Measurements from ENCODE around the gene DOCK10. TPM values are rescaled to one million over a fixed set of nuclear protein-coding genes. Genes with fewer than 3 reads are reported as not detected.
A peak's percentile ranks its signal among the peaks of the same experiment; 100 is the strongest.
"Not testable (repeated sequence)": the region's sequence is repeated elsewhere in the genome, so short reads cannot be mapped to it uniquely, and the experiment has no call there.

The DOCK10 gene
- polyA plus RNA-seq, 12 donors: 13.4 to 35.6 (median 18.2) TPM; not detected in 1

DNA sequence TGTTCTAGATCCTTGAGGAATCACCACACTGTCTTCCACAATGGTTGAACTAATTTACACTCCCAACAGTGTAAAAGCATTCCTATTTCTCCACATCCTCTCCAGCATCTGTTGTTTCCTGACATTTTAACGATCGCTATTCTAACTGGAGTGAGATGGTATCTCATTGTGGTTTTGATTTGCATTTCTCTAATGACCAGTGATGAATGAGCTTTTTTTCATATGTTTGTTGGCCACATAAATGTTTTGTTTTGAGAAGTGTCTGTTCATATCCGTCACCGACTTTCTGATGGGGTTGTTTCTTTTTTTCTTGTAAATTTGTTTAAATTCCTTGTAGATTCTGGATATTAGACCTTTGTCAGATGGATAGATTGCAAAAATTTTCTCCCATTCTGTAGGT, 5.2 kb upstream of the DOCK10 start:
- not testable (repeated sequence) for DNase-seq

DNA sequence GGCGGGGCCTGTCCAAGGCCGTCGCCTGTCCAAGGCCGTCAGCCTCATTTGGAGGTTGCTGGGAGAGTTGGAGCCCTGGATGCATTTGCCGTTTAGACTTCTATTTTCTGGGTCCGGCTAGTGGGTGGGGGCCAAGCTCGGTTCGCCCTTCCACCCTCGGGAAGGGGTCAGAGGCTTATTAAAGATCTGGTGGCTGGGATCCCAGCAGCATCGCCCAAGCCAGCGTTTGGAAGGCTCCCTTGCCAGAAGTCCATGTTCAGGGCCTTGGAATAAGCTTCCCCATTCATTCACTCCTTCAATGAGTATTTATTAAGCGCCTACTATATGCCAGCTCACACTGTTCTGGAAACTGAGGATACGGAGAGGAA, 516 bp upstream of the DOCK10 start:
- DNase-seq: peak; percentile 20

DNA sequence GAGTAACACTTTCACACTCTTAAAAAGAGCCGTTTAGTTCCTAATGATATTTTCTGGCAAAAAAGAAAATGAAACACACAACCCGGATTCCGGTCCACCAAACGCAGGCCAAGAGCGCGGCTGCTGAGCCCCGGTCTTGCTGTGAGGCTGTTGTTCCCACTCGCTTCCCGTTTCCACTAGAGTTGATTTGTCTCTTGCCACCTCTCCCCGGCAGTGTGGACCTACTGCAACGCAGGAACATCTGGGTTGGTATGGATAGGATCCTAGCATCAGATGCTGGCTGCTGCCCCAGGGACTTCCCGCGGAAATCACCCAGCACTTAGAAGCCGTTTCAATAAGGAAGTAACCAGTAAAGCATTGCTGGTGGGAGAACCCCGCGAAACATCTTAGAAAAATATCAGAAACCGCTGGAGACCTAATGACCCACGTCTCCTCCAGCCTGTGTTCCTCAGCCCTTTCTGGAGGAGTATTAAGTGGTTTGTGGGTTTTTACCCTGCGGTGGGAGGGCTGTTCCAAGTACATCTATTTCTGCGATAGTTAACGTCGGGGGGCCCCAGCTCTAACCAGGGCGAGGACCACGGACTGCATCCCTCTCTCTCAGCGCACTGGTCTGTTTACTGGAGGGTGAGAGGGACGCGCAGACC, 939 bp downstream of the DOCK10 start:
- DNase-seq: peak; percentile 58

DNA sequence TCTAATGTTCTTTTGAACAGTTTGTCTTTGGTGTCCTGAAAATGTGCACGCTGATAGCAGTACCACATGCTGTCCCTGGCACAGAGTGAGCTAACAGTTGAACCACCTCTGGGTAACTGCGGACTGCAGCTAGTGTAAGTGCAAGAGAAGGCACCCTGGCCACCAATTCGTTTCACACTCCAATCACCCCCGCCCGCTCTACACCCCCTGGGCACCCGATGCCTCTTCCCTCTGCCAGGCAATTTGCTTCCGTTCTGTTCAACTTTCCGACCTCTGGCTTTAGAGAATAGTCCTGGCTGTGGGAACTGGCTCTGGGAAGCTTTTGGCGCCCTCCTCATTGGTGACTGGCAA, 1.4 kb downstream of the DOCK10 start:
- DNase-seq: no peak

DNA sequence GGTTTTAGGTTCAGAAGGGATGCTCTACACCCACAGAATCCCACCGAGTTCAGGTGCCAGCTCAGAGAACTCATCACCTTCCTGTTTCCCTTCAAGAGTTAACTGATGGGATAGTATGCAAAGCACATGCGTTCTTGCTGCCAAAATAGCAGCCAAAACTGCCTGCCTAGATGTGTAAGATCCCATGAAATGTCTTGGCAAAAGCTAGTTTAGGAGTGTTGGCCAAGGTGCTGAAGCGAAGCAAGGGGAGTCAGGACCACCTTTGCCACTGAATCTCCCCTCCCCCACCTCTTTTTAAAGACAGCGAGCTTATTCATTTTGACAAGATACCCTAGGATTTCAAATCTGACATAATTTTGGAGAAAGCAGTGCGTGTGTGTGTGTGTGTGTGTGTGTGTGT, 2.1 kb downstream of the DOCK10 start:
- DNase-seq: no peak

DNA sequence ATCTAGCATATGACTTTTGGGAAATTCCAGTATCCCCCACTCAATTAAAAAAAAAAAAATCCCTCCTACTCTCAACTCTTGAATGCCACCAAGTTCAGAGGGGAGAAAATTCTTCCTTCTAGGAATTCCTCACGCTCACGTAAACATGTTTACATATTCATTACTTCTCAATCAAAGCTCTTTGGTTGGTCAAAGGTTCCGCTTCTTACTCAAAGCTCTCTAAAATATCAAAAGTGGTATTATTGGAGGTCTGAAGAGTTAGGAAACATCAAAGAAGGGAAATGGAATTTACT, 4.1 kb downstream of the DOCK10 start:
- DNase-seq: no peak

DNA sequence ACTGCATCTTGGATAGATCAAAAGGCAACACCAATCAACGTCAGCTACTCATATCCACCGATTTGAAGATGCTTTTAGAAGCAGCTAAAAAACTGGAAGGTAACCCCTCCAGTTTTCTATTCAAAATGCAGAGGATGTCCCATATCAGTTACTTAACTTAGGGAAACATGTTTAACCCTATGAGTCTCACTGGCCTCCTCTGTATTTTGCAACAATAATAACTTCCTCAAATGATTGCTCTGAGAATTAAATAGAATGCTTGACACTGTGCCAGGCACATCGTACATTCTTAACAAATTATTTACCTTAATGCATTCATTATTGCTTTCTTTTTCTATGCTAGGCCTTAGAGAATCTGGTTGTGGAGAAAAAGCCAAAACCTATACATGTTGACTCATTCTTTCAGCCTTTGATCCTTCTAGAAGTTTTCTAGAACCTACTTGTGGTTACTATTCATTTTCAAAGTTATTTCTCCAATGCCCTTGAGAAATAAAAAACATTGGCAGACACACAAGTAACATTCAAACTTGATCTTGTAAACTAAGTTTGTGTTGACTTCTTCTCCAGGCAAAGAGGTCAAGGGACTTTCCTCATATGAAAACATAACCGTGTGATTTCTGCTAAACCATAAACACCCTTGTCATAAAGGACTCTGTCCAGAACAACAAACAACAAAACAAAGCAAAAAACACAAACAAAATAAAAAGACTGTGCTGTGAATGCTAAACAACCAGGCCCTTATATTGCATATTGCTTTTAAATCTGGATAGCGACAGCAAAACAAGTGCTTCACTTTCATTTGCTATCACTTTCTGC, 4.6 kb downstream of the DOCK10 start:
- DNase-seq: no peak

DNA sequence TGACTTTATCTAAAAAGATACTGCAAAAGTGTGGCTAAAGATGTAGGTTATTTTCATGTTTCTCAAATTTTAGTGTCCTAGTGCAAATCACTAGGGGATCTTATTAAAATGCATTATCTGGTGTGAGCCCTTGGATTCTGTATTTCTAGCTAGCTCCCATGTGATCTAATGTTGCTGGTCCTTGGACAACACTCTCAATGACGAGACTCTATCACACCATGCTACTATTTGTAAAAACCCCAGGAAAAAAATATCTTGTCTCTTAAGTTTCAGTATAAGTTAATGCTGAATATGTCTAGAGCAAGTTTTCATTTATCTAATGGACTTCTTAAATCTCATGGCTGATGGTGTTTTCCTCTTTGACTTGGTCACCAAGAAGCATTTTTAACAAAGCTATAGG, 5.8 kb downstream of the DOCK10 start:
- DNase-seq: no peak

DNA sequence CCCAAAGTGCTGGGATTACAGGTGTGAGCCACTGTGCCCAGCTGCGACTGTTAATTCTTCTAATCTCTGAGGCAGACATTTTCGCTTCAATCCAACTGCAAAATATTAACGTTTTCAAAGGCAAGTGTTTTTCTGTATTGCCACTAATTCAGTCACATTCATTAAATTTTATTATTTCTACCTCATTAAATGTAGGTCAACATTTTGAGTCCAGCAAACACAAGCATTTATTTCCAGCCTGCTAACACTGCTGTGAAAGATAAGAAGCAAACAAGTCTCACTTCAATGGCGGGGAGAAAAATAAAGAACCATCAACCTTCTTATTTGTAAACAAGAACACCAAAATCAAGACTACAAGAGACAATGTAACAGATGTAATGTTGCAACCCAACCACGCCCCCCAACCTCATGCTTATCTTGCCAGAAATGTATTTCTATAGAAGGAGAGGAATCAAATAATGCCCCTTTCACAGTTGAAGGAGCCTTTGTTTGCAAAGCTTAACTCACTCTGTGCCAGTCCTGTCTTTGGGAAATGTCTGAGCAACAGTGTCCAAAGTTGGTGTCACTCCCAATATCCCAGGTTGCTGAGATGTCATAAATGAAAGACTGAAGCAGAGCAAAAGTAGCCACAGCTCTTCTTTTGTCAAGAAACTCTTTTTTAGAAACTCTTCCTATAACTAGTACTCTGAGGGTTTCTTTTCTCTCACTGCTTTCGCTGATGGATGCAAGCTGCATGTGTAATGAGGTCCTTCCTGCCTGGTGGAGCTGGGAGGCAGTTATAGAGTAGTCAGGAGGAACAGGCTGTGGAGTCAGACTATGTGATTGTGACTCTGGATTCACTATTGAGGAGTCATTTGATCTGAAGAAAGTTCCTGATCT, 8.6 kb downstream of the DOCK10 start:
- DNase-seq: no peak

DNA sequence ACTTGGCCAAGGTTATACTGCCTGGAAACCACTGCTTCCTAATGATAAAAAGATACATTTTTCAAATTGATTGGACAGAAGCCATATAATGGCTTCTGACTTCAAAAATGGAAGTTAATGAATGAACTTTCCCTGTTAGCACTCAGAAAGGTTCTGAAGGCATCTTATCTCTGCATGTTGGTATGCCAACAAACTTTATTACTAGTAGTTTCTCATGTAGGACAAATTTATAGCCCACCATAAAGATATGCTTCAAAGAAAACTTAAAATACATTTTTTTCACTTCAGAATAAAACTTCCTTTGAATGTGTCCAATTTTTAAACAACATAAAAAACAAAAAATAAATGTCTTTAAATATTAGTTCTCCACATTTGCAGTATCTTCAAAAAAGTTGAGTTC, 10.0 kb downstream of the DOCK10 start:
- DNase-seq: no peak

DNA sequence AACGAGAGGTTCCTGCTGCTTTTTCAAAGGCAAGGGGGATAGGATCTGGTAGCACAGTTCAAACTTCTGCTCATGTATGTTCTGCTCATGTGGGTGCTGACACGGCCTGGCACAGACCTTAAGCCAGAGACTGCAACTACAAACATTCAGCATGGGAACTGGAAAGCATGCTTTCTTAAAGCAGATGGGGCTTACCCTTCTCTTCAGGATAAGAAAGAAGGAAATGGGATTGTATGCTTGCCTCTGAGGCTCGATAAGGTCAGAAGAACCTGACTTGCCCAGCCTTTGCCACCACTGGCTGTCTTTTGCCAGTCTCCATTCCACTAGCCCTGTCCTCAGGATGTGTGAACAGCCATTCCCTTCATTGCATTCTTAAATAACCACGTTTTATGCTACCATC, 10.7 kb downstream of the DOCK10 start:
- DNase-seq: no peak

DNA sequence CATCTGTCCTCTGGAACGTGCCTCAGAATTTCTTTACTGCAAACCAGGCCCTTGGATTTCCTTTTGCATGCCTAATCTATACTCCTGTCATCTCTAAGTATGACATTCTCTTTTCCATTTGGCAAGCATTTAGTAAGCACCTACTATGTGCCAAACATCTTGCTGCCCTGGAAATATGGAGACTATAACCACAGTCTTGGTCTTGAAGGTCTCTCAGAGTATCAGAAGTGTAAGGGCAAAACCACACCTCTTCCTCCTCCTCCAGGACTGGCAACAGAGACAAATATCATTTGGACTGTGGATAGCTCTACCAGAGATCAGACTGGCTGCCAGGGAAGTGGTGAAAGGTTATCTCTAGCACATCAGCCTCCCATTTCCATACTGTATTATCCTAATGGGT, 11.4 kb downstream of the DOCK10 start:
- DNase-seq: no peak

DNA sequence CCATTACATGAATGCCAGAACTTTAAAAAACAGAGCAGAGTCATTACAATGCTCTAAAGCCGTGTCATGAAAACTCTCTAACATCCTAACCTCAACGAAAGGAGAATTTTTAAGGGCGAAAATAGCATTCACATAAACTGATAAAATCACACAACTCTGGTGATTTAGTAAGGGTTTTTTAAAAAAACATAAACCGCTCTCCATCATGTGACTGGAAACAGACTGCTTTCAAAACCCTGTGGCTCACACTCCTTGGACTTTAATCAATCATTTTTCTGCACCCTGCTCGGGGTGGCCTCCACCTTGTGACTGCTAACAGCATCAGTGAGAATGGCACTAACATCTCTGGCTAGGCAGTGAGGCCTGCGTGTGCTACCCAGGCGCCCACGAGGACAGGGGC, 12.1 kb downstream of the DOCK10 start:
- no peak for DNase-seq

DNA sequence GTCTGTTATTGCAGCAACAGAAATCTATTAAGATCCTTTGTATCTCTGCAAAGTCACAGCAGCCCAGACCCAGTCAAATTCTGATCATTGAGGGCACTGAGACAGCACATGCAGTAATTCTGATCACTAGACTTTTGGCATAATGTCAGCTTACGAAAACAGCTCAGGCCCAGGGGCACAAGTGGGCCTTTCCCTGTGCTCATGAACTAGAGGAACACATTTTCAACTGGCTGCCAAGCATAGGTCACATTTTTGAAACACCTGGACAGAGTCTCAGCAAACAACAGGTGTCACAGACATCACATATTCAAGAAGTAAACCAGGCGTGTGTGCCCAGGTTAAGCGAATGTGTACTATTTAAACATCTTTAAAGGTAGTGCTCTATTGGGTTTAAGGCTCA, 13.7 kb downstream of the DOCK10 start:
- no peak for DNase-seq

DNA sequence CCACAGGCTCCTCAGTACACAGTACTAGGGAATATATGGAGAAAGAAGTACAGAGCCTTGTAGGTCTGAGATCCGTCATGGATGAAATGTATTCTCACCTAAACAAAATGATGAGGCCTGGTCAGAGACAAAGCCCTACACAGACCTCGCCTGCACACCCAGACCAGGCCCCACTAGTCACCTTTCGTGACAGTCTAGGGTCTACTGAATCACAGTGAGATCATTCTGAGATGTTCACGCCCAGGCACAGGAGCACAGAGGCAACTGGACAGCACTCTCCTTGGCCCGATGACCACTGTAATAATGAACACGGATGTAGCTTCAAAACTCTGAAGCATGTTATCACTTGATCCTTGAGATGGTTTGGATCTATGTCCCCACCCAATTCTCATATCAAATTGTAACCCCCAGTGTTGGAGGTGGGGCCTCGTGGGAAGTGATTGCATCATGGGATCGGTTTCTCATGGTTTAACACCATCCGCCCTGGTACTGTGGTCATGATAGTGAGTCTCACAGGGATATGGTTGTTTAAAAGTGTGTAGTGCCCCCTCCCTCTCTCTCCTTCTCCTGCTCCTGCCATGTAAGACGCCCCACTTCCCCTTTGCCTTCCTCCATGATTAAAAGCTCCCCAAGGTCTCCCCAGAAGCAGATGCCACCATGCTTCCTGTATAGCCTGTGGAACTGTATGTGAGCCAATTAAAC, 15.1 kb downstream of the DOCK10 start:
- DNase-seq: no peak

DNA sequence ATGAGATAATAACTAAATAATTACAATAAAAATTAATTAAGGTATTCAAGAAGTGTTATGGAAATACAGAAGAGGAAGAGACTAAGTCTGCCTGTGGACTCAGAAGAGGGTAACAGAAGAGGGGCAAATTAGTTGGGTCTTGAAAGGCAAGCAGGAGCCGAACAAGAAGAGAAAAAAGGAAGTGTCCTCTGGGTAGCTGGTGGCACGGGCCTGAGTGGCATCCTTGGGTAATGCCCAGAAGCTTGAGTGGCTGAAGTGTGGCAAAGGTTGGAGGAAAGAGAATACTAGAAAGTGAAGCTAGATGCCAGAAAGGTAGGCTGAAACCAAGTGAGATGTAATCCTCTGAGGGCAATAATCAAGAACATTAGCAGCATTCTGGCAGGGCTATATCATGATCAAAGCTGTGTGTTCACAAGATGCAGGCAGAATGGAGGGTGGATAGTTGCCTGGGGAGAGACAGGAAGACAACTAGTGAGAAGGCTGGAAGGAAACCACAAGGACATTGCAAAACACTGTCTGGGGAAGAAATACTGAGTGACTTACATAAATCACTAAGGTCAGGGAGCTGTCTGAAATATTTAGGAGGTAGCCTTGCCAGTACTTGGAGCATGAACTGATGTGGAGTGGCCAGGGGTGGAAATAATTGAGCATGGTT, 16.2 kb downstream of the DOCK10 start:
- no peak for DNase-seq

DNA sequence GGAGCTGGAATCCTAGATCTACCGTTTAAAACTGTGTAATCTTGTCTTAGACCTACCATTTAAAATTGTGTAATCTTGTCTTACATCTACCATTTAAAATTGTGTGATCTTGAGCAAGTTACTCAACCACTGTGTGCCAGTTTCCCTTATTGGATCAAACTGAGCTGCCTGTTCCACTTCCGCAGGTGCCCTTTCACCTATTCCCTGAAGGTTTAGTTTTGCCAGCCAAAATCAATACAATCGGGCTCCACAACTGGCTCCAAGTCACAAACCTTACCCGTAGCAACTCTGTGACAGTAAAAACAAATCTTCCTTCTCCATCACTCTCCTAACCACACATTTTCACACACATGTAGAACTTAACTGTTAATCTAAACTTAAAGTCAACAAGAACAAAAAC, 20.1 kb downstream of the DOCK10 start:
- no peak for DNase-seq

DNA sequence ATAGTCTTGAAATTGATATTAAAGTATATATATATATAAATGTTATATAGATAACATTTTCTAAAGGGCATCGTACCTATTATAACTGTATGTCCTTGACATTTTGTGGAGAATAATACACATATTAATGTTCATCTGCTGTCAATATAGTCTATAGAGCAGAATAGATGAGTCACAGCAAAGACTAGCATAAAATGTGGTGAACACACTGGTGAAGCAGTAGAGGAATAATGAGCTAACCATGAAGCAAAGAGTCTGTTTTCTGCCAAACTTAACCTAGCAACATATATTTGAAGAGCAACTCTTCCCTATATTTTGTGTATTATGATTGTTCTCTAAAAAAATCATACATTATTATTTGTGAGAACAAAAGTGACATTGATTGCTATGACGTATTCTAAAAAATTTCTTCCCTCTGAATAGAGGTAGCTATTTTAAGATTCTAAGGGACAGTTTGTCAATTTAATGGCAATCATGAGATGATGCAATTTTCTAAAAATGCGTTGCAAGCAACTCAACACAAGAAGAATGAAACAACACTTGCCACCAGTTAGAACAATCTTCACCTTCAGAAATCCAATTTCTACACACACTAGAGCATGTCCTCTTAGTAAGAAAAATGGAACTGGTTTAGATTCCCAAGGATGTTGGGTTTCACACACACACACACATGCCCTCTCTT, 22.0 kb downstream of the DOCK10 start:
- no peak for DNase-seq

DNA sequence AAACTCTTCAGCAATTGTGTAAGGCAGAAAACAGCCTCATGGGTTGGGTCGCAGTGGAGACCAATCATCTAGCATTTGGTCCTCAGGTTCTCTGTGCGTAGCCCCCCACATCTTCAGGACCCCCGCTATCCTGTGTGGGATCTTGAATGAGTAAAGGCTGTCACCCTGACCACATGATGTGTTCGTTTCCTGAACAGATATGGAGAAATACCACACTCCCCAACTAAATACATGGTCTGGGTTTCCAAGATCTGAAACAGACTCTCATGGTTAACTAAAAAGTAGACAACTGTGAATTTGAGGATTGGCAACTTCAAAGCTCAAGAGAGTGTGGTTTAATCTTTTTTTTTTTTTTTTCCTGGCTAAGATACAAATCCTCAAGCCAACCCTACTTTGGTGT, 23.2 kb downstream of the DOCK10 start:
- no peak for DNase-seq

DNA sequence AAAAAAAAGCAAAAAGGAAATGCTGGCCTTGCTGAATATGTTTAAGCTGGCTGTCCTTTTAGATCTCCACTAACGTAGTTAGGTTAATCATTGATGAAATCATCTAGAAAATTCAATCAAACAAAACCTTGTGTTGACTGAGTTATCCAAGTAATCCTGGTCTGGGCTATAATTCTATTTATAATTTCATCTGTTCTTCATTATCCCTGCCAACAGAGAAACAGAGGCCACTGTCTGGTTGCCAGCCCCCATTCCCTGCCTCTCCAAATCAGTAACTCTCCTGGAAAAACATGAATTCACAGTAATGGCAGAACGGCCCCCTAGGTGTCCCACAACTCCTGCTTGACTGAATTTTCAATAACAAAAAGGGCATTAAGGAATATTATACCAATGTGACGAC, 24.6 kb downstream of the DOCK10 start:
- DNase-seq: no peak

DNA sequence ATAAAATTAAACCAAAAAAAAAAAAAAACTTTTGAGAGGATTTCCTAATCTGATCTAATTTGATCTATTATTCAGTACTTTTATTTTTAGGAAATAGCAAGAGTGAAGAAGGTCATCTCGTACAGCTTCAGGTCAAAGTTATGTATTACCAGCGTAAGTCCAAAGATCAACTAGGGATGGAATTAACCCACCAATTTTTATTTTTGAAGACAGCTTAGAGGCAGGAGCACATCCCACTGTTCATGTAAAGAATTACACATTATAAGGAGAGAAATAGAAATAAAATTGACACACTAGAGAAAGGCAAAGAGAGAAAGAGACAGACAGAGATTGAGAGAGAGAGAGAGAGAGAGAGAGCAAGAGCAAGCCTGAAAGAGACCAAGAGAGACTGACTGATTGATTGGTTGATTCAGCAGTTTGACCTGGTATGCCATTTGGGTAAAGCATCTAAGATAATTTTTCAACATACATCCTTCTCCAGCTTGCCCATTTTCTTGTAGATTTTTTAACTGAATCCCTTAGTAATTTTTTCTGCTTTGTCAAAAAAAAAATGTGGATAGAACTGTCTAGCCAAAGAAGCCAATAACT, 25.1 kb downstream of the DOCK10 start:
- DNase-seq: no peak

Data from muscle of arm (tissue), 12 donors.